HEK293T (cell line): ENCODE measurements around the gene HLA-DMB.

Source experiments
- BHLHE40 ChIP-seq: fragments of 450-650 bp; IDR thresholded peaks from 2 replicates; pipeline ENCODE4 v1.6.1; 2016; ENCODE audit warnings: mild to moderate bottlenecking, moderate library complexity, borderline replicate concordance
- FOXM1 ChIP-seq: fragments of 450-650 bp; IDR thresholded peaks from 2 replicates; pipeline ENCODE4 v1.6.1; 2017; ENCODE audit warnings: mild to moderate bottlenecking, borderline replicate concordance

DNA sequence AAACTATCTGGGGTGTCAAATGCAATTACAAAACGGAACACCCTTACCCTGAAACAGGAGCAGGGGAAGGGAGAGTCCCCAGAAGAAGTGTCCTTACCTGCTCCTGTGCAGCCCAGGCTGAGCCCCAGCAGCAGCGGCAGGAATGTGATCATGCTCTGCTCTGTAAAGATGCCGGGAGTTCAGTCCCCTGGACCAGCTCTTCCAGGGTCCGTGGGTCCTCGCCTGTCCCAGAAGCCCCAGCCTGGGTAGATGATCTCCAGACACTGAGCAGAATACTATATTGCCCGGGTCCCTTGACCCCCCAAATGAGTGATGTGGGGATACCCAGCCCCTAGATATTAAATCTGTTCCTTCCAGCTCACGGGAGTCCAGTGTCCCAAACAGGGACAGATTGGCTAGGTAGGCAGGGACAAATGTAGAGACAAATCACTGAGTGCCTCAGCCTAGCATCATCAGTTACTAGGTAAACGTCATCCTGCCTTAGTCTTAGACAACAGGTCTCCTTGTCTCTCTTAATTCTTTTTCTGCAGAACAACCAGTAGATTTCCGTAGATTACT lies at the start of gene HLA-DMB:
- no peak for TF ChIP-seq BHLHE40
- no peak for TF ChIP-seq FOXM1
